Endothelial cell of umbilical vein (primary cell): ENCODE results near the gene FGF2. TPM values are rescaled to one million over a fixed set of nuclear protein-coding genes. Genes with fewer than 3 reads are reported as not detected.

Experiments
- BruUV-seq: library from RNA; stranded (reverse); fragments of 400-500 nt; replicated peaks from 2 replicates; lab custom pipeline; 2021; lab: Mats Ljungman, UMichigan
- CTCF ChIA-PET: fragments of 300-600, 350-600 bp; sonication (Branson Sonifier 250); formaldehyde crosslinking; loops from one replicate; lab custom pipeline; 2021; ENCODE audit warnings: antibody characterized with exemption, inconsistent platforms; lab: Charles Lee
- POLR2A ChIA-PET: fragments of 300-600, 350-600 bp; sonication (Branson Sonifier 250); formaldehyde crosslinking; loops from one replicate; lab custom pipeline; 2021; ENCODE audit warnings: antibody characterized with exemption, inconsistent platforms; lab: Charles Lee
- DNase-seq: peaks from one replicate; pipeline ENCODE4 v3.0.0-alpha.2; 2011; ENCODE audit warnings: low read depth, low spot score
- FAIRE-seq: peaks from 2 replicates; lab custom pipeline; 2011; peaks lifted over from hg19 to GRCh38; lab: Jason Lieb, UNC
- H2AFZ ChIP-seq: 2 replicates; pipeline ENCODE4 v1.6.0; 2012; ENCODE audit warnings: low read depth, low read length, control low read depth, inconsistent platforms
- H3K27ac ChIP-seq: 2 replicates; pipeline ENCODE4 v1.5.1; 2011; ENCODE audit warnings: low read depth, mild to moderate bottlenecking, control low read depth, low read length, moderate library complexity; ENCODE audit not compliant: insufficient read depth
- H3K27me3 ChIP-seq, 2 experiments: 2 replicates each; pipeline versions ENCODE4 v1.6.0 to v1.6.1; 2011; ENCODE audit warnings: low read length in 2 of 2, mixed read lengths in 1 of 2; ENCODE audit not compliant: control insufficient read depth in 2 of 2, insufficient read depth in 2 of 2
- H3K36me3 ChIP-seq, 2 experiments: 2 replicates in 1 of 2; 3 replicates in 1 of 2; pipeline ENCODE4 v1.5.1; 2011; ENCODE audit warnings: low read length in 2 of 2, mild to moderate bottlenecking in 1 of 2, moderate library complexity in 1 of 2; ENCODE audit not compliant: control insufficient read depth in 2 of 2, insufficient read depth in 2 of 2; ENCODE audit errors: extremely low read depth in 1 of 2
- H3K4me1 ChIP-seq: 3 replicates; pipeline ENCODE4 v1.5.1; 2011; ENCODE audit warnings: mild to moderate bottlenecking, low read length; ENCODE audit not compliant: control insufficient read depth, insufficient read depth; ENCODE audit errors: extremely low read depth
- H3K4me2 ChIP-seq: 2 replicates; pipeline ENCODE4 v1.6.1; 2011; ENCODE audit warnings: low read length, control low read depth, mixed read lengths; ENCODE audit not compliant: insufficient read depth
- H3K4me3 ChIP-seq, 3 experiments: fragments of 200-600 bp in 1 of 3; sonication (generic), shearing (Covaris generic) in 1 of 3; replicated peaks in 1 of 3; 2 replicates each; pipeline ENCODE4 v1.5.1; 2011 to 2016; ENCODE audit warnings: control low read depth in 3 of 3, low read length in 3 of 3, mild to moderate bottlenecking in 2 of 3, inconsistent platforms in 1 of 3, low read depth in 1 of 3, moderate library complexity in 1 of 3; ENCODE audit not compliant: insufficient read depth in 1 of 3
- H3K79me2 ChIP-seq: 2 replicates; pipeline ENCODE4 v1.6.0; 2012; ENCODE audit warnings: low read length, inconsistent platforms; ENCODE audit not compliant: control insufficient read depth, insufficient read depth
- H3K9ac ChIP-seq: replicated peaks from 2 replicates; pipeline ENCODE3; 2011; ENCODE audit warnings: low read length, control low read depth; ENCODE audit not compliant: insufficient read depth; ENCODE audit errors: extremely low read depth
- H3K9me1 ChIP-seq: replicated peaks from 3 replicates; pipeline ENCODE4 v1.6.0; 2011; ENCODE audit warnings: mild to moderate bottlenecking, low read length; ENCODE audit not compliant: control insufficient read depth, insufficient read depth; ENCODE audit errors: extremely low read depth
- H3K9me3 ChIP-seq: replicated peaks from 2 replicates; pipeline ENCODE4 v1.5.1; 2012; ENCODE audit warnings: low read length, inconsistent platforms; ENCODE audit not compliant: control insufficient read depth, insufficient read depth
- H4K20me1 ChIP-seq: replicated peaks from 2 replicates; pipeline ENCODE3; 2011; ENCODE audit warnings: mild to moderate bottlenecking, low read length; ENCODE audit not compliant: control insufficient read depth, insufficient read depth; ENCODE audit errors: extremely low read depth
- EZH2 ChIP-seq: IDR thresholded peaks from 2 replicates; pipeline ENCODE4 v1.6.1; 2012; ENCODE audit warnings: borderline replicate concordance, low read depth, mild to moderate bottlenecking, moderate library complexity, low read length, inconsistent platforms; ENCODE audit not compliant: severe bottlenecking
- FOS ChIP-seq: IDR thresholded peaks from 2 replicates; pipeline ENCODE4 v1.6.1; 2011; ENCODE audit warnings: mild to moderate bottlenecking, low read length, moderate library complexity, borderline replicate concordance; ENCODE audit not compliant: insufficient read depth
- GATA2 ChIP-seq: IDR thresholded peaks from 2 replicates; pipeline ENCODE4 v1.7.0; 2011; ENCODE audit warnings: low read depth, mild to moderate bottlenecking, moderate library complexity, mixed read lengths, low read length; ENCODE audit not compliant: insufficient read length, insufficient read depth
- JUN ChIP-seq: IDR thresholded peaks from 2 replicates; pipeline ENCODE4 v1.6.1; 2011; ENCODE audit warnings: borderline replicate concordance, low read depth; ENCODE audit not compliant: insufficient read length, insufficient read depth
- MYC ChIP-seq: IDR thresholded peaks from one replicate; pipeline ENCODE4 v1.6.1; 2011; ENCODE audit warnings: mild to moderate bottlenecking, low read depth, low read length
- POLR2A ChIP-seq: IDR thresholded peaks from 2 replicates; pipeline ENCODE4 v1.6.1; 2012; ENCODE audit warnings: low read depth, mild to moderate bottlenecking, control low read depth, low read length
- POLR2AphosphoS5 ChIP-seq: IDR thresholded peaks from 2 replicates; pipeline ENCODE4 v1.6.1; 2012; ENCODE audit warnings: low read depth, mild to moderate bottlenecking, control low read depth, low read length, moderate library complexity; ENCODE audit not compliant: insufficient read depth
- dilution Hi-C: fragments of 300-500 bp; cut with MboI; formaldehyde crosslinking; loops from one replicate; pipeline ENCODE4 v1.15.0; 2019; ENCODE audit warnings: low sequenced_read_pairs; ENCODE audit not compliant: extremely low pct_ligation_motif_present
- intact Hi-C: fragments of 100-400 bp; cut with micrococcal nuclease; formaldehyde crosslinking; loops from one replicate; pipeline ENCODE4 v1.10.0; 2022
- polyA plus RNA-seq, 4 experiments: library from polyadenylated mRNA; depleted of rRNA in 3 of 4; stranded (reverse) in 3 of 4; unstranded in 1 of 4; fragments of >200 nt; gene quantifications; 2 replicates each; pipeline versions ENCODE4 v1.2.1 to v1.2.3, GENCODE V29; 2011 to 2012; ENCODE audit warnings: missing spikeins in 1 of 4
- total RNA-seq: library from RNA; stranded (reverse); gene quantifications from 2 replicates; pipeline ENCODE4 v1.2.3, GENCODE V29; 2021
- TF ChIP-seq, protein P1 (sequence below), 2 donors: IDR thresholded peaks; 1 replicate in 1 of 2; 2 replicates in 1 of 2; pipeline ENCODE4 v1.5.1; 2011; ENCODE audit warnings: low read length in 2 of 2, mild to moderate bottlenecking in 2 of 2, moderate library complexity in 2 of 2, control low read depth in 1 of 2, inconsistent platforms in 1 of 2, low read depth in 1 of 2; ENCODE audit not compliant: insufficient read depth in 1 of 2; ENCODE audit errors: extremely low read depth in 1 of 2
- TF ChIP-seq, protein P2 (sequence below): IDR thresholded peaks from 2 replicates; pipeline ENCODE4 v1.6.1; 2011; ENCODE audit not compliant: insufficient read depth, insufficient read length

The FGF2 gene
- total and polyA plus RNA-seq, 2 donors (not counting 3 experiments of a cell fraction or from before 2014, with no cell fraction given) = 4.6 to 23.9 TPM

DNA sequence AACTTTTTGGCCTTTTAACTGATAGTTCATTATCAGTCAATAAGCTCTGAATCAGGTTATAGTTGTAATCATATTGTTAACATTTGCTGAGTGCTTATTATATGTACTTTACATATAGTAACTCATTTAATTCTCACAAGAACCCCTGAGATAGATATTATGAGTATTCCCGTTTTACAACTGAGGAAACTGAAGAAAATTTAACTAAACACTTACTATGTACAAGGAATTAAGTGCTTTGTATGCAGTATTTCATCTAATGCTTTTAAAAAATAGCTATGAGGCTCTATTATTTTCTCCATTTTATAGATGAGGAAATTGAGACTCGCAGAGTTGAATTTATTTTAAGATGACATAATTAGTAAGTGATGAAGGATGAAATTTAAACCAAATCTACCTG lies 27.7 kb upstream of the FGF2 start:
- Histone ChIP-seq H3K36me3 (no peaks in the 10 kb centered on the region), H2AFZ (no peak overlapping the region), H3K4me3 (no peak overlapping the region), H3K4me2 (no peak overlapping the region), H3K4me1 (peaks cover 12% of the 10 kb centered on the region), H3K9me1 (no peaks in the 10 kb centered on the region), H3K27ac (no peak overlapping the region), H4K20me1 (no peaks in the 10 kb centered on the region), H3K79me2 (no peaks in the 10 kb centered on the region), H3K9ac (no peak overlapping the region), H3K27me3 (no peaks in the 10 kb centered on the region), H3K9me3 (no peaks in the 10 kb centered on the region)
- no peak for TF ChIP-seq FOS
- no peak for TF ChIP-seq JUN
- TF ChIP-seq POLR2A = no peak
- TF ChIP-seq GATA2 = no peak
- TF ChIP-seq, protein P1, sequence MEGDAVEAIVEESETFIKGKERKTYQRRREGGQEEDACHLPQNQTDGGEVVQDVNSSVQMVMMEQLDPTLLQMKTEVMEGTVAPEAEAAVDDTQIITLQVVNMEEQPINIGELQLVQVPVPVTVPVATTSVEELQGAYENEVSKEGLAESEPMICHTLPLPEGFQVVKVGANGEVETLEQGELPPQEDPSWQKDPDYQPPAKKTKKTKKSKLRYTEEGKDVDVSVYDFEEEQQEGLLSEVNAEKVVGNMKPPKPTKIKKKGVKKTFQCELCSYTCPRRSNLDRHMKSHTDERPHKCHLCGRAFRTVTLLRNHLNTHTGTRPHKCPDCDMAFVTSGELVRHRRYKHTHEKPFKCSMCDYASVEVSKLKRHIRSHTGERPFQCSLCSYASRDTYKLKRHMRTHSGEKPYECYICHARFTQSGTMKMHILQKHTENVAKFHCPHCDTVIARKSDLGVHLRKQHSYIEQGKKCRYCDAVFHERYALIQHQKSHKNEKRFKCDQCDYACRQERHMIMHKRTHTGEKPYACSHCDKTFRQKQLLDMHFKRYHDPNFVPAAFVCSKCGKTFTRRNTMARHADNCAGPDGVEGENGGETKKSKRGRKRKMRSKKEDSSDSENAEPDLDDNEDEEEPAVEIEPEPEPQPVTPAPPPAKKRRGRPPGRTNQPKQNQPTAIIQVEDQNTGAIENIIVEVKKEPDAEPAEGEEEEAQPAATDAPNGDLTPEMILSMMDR (IDR thresholded peaks at IDR 0.05; ENCODE audit: extremely low read depth in 1 of 2, insufficient read depth in 1 of 2, low read depth in 1 of 2, low read length in 2 of 2) = no peak
- TF ChIP-seq, protein P2, sequence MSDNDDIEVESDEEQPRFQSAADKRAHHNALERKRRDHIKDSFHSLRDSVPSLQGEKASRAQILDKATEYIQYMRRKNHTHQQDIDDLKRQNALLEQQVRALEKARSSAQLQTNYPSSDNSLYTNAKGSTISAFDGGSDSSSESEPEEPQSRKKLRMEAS = no peak
- no peak for TF ChIP-seq POLR2AphosphoS5
- no peak for TF ChIP-seq MYC
- no peak for TF ChIP-seq EZH2
- no peak for DNase-seq
- POLR2A ChIA-PET = no interaction called here
- dilution Hi-C loops = no loop called here
- BruUV-seq = no TSS peak
- FAIRE-seq = no peak
- intact Hi-C loops = loop anchor here (2.0 kb wide), 1 partner anchor 28 kb away; the partner anchor contains the start of gene FGF2
- CTCF ChIA-PET = interaction anchor here (1.0 to 2.1 kb wide), 3 partner anchors 10 to 116 kb away, joined by 3 to 4 read pairs (median 4); no protein-coding TSS in a partner anchor
